Loucy (cell line): Measurements from ENCODE around the gene GRIA3.

Experiments
- H2AFZ ChIP-seq: fragments of 200-600 bp; sonication (generic); 2 replicates; pipeline ENCODE4 v1.6.0; 2016; ENCODE audit warnings: antibody characterized with exemption, mild to moderate bottlenecking, low read length, moderate library complexity
- H3F3A ChIP-seq: fragments of 200-600 bp; 2 replicates; pipeline ENCODE4 v1.6.0; 2016; ENCODE audit warnings: antibody characterized with exemption, low read depth, mild to moderate bottlenecking
- H3K27me3 ChIP-seq: fragments of 200-600 bp; sonication (generic); 2 replicates; pipeline ENCODE4 v1.6.1; 2014; ENCODE audit warnings: low read length, mild to moderate bottlenecking; ENCODE audit not compliant: insufficient read depth, poor library complexity, severe bottlenecking
- H3K36me3 ChIP-seq: fragments of 200-600 bp; sonication (generic); 2 replicates; pipeline ENCODE4 v1.6.1; 2016; ENCODE audit warnings: low read length; ENCODE audit not compliant: insufficient read depth
- H3K4me1 ChIP-seq: fragments of 200-600 bp; sonication (generic); 2 replicates; pipeline ENCODE4 v1.5.1; 2014; ENCODE audit warnings: low read length, mild to moderate bottlenecking; ENCODE audit not compliant: insufficient read depth, poor library complexity, severe bottlenecking
- H3K4me2 ChIP-seq: fragments of 200-600 bp; sonication (generic); 2 replicates; pipeline ENCODE4 v1.6.0; 2014; ENCODE audit warnings: antibody characterized with exemption, low read length, low read depth, mild to moderate bottlenecking; ENCODE audit not compliant: poor library complexity, severe bottlenecking
- H3K4me3 ChIP-seq: fragments of 200-600 bp; sonication (generic); 2 replicates; pipeline ENCODE4 v1.5.1; 2014; ENCODE audit warnings: low read length, mild to moderate bottlenecking, mixed read lengths; ENCODE audit not compliant: poor library complexity, severe bottlenecking
- H3K79me2 ChIP-seq: fragments of 200-600 bp; sonication (generic); 2 replicates; pipeline ENCODE4 v1.6.1; 2014; ENCODE audit warnings: low read length; ENCODE audit not compliant: insufficient read depth
- H3K9ac ChIP-seq: fragments of 200-600 bp; sonication (generic); 2 replicates; pipeline ENCODE4 v1.6.0; 2014; ENCODE audit warnings: mild to moderate bottlenecking, low read depth, low read length, moderate library complexity; ENCODE audit not compliant: poor library complexity, severe bottlenecking
- H3K9me2 ChIP-seq: fragments of 200-600 bp; sonication (generic); replicated peaks from 2 replicates; pipeline ENCODE4 v1.6.1; 2016; ENCODE audit warnings: low read depth, low read length, mixed read lengths
- H3K9me3 ChIP-seq: fragments of 200-600 bp; sonication (generic); 2 replicates; pipeline ENCODE4 v1.6.1; 2014; ENCODE audit warnings: mild to moderate bottlenecking, antibody characterized with exemption, low read length, low read depth; ENCODE audit not compliant: insufficient read depth
- H4K20me1 ChIP-seq: fragments of 200-600 bp; sonication (generic); 2 replicates; pipeline ENCODE4 v1.6.0; 2014; ENCODE audit warnings: antibody characterized with exemption, low read length, mild to moderate bottlenecking; ENCODE audit not compliant: insufficient read depth, poor library complexity, severe bottlenecking
- EZH2phosphoT487 ChIP-seq: fragments of 200-600 bp; IDR thresholded peaks from 2 replicates; pipeline ENCODE4 v1.6.1; 2018; ENCODE audit warnings: antibody characterized with exemption, mild to moderate bottlenecking, moderate library complexity, borderline replicate concordance
- TF ChIP-seq, protein P1 (sequence below): fragments of 200-600 bp; sonication (generic); conservative IDR thresholded peaks from 2 replicates; pipeline ENCODE4 v1.5.1; 2014; ENCODE audit warnings: mild to moderate bottlenecking, antibody characterized with exemption, low read length

Gene GRIA3

GRCh38 chrX:123324625-123325024 is 140.5 kb downstream of the GRIA3 start:
- Histone ChIP-seq H3K79me2 (no peaks in the 10 kb centered on the region), H2AFZ (no peak overlapping the region), H3K9ac (no peak overlapping the region), H3K27me3 (no peaks in the 10 kb centered on the region), H3F3A (no peaks in the 10 kb centered on the region), H3K9me2 (no peaks in the 10 kb centered on the region), H3K4me1 (no peaks in the 10 kb centered on the region), H3K9me3 (no peaks in the 10 kb centered on the region), H3K36me3 (no peaks in the 10 kb centered on the region), H3K4me2 (no peak overlapping the region), H4K20me1 (no peaks in the 10 kb centered on the region), H3K4me3 (no peak overlapping the region)
- TF ChIP-seq EZH2phosphoT487: no peak
- TF ChIP-seq, protein P1, sequence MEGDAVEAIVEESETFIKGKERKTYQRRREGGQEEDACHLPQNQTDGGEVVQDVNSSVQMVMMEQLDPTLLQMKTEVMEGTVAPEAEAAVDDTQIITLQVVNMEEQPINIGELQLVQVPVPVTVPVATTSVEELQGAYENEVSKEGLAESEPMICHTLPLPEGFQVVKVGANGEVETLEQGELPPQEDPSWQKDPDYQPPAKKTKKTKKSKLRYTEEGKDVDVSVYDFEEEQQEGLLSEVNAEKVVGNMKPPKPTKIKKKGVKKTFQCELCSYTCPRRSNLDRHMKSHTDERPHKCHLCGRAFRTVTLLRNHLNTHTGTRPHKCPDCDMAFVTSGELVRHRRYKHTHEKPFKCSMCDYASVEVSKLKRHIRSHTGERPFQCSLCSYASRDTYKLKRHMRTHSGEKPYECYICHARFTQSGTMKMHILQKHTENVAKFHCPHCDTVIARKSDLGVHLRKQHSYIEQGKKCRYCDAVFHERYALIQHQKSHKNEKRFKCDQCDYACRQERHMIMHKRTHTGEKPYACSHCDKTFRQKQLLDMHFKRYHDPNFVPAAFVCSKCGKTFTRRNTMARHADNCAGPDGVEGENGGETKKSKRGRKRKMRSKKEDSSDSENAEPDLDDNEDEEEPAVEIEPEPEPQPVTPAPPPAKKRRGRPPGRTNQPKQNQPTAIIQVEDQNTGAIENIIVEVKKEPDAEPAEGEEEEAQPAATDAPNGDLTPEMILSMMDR: no peak

- Histone ChIP-seq H3K79me2 (no peaks in the 10 kb centered on the region), H3K9me3 (no peaks in the 10 kb centered on the region), H3K4me2 (no peak overlapping the region), H3K4me1 (no peaks in the 10 kb centered on the region), H3K36me3 (no peaks in the 10 kb centered on the region), H3F3A (no peaks in the 10 kb centered on the region), H3K4me3 (no peak overlapping the region), H2AFZ (no peak overlapping the region), H3K9me2 (no peaks in the 10 kb centered on the region), H4K20me1 (no peaks in the 10 kb centered on the region), H3K9ac (no peak overlapping the region), H3K27me3 (no peaks in the 10 kb centered on the region)
- TF ChIP-seq EZH2phosphoT487: no peak
- TF ChIP-seq, protein P1: no peak
Observed at GRCh38 chrX:123330229-123330942, 146.3 kb downstream of the GRIA3 start.

- no peaks in the 10 kb centered on the region for H3K4me1 ChIP-seq
- H3K9ac ChIP-seq: no peak overlapping the region
- H3K9me3 ChIP-seq: no peaks in the 10 kb centered on the region
- H3K79me2 ChIP-seq: no peaks in the 10 kb centered on the region
- no peak overlapping the region for H3K4me3 ChIP-seq
- H3K36me3 ChIP-seq: no peaks in the 10 kb centered on the region
- no peaks in the 10 kb centered on the region for H4K20me1 ChIP-seq
- H3K27me3 ChIP-seq: no peaks in the 10 kb centered on the region
- TF ChIP-seq EZH2phosphoT487: no peak
- TF ChIP-seq, protein P1: no peak
- no peaks in the 10 kb centered on the region for H3K9me2 ChIP-seq
- H3F3A ChIP-seq: no peaks in the 10 kb centered on the region
- H3K4me2 ChIP-seq: no peak overlapping the region
- no peak overlapping the region for H2AFZ ChIP-seq
Observed at GRCh38 chrX:123331349-123331748, 147.3 kb downstream of the GRIA3 start.
